Neural progenitor cell (in vitro differentiated cells): Measurements from ENCODE around the gene TELO2. TPM values are rescaled to one million over a fixed set of nuclear protein-coding genes. Genes with fewer than 3 reads are reported as not detected.

Source experiments
- DNase-seq: peaks from one replicate; pipeline ENCODE4 v3.0.0-alpha.2; 2016; ENCODE audit warnings: low spot score
- H2AFZ ChIP-seq: fragments of 200-600 bp; sonication (generic); replicated peaks from 2 replicates; pipeline ENCODE4 v1.6.1; 2016; ENCODE audit warnings: antibody characterized with exemption
- H3F3A ChIP-seq: fragments of 200-600 bp; sonication (generic); 2 replicates; pipeline ENCODE4 v1.6.1; 2016; ENCODE audit warnings: antibody characterized with exemption, low read depth
- H3K27ac ChIP-seq: fragments of 200-600 bp; sonication (generic); 2 replicates; pipeline ENCODE4 v1.5.1; 2016; ENCODE audit warnings: mild to moderate bottlenecking
- H3K27me3 ChIP-seq: fragments of 200-600 bp; sonication (generic); 2 replicates; pipeline ENCODE4 v1.6.1; 2016; ENCODE audit warnings: mild to moderate bottlenecking, moderate library complexity
- H3K36me3 ChIP-seq: fragments of 200-600 bp; sonication (generic); 2 replicates; pipeline ENCODE4 v1.5.1; 2016
- H3K4me1 ChIP-seq: fragments of 200-600 bp; sonication (generic); 2 replicates; pipeline ENCODE4 v1.6.1; 2016; ENCODE audit warnings: mixed run types
- H3K4me2 ChIP-seq: fragments of 200-600 bp; sonication (generic); 2 replicates; pipeline ENCODE4 v1.6.1; 2016
- H3K4me3 ChIP-seq: fragments of 200-600 bp; sonication (generic); 2 replicates; pipeline ENCODE4 v1.5.1; 2016
- H3K79me2 ChIP-seq: fragments of 200-600 bp; sonication (generic); 2 replicates; pipeline ENCODE4 v1.6.1; 2016; ENCODE audit warnings: low read depth
- H3K9ac ChIP-seq: fragments of 200-600 bp; sonication (generic); 2 replicates; pipeline ENCODE4 v1.6.1; 2016
- H3K9me3 ChIP-seq: fragments of 200-600 bp; sonication (generic); 2 replicates; pipeline ENCODE4 v1.5.1; 2016; ENCODE audit warnings: low read depth
- H4K20me1 ChIP-seq: fragments of 200-600 bp; sonication (generic); 2 replicates; pipeline ENCODE4 v1.6.1; 2016; ENCODE audit warnings: low read depth
- H3K27ac Mint-ChIP-seq: 3 replicates; pipeline ENCODE4 v1.8.0; 2021; ENCODE audit warnings: mixed read lengths
- H3K27me3 Mint-ChIP-seq: 2 replicates; pipeline ENCODE4 v1.8.0; 2022; ENCODE audit warnings: low read depth, mild to moderate bottlenecking, inconsistent platforms, moderate library complexity, mixed read lengths; ENCODE audit not compliant: insufficient read depth
- H3K36me3 Mint-ChIP-seq: 3 replicates; pipeline ENCODE4 v1.8.0; 2021; ENCODE audit warnings: mixed read lengths
- H3K4me1 Mint-ChIP-seq: 3 replicates; pipeline ENCODE4 v1.8.0; 2021; ENCODE audit warnings: mixed read lengths
- H3K4me3 Mint-ChIP-seq: 3 replicates; pipeline ENCODE4 v1.8.0; 2021; ENCODE audit warnings: mild to moderate bottlenecking, moderate library complexity, mixed read lengths
- H3K9me3 Mint-ChIP-seq: 3 replicates; pipeline ENCODE4 v1.8.0; 2020; ENCODE audit warnings: mixed read lengths
- CTCF ChIP-seq: fragments of 200-600 bp; sonication (generic); IDR thresholded peaks from 2 replicates; pipeline ENCODE4 v1.5.1; 2017; ENCODE audit warnings: antibody characterized with exemption, mild to moderate bottlenecking
- EZH2 ChIP-seq: fragments of 200-600 bp; sonication (generic); IDR thresholded peaks from 2 replicates; pipeline ENCODE4 v1.6.1; 2017; ENCODE audit warnings: antibody characterized with exemption, mild to moderate bottlenecking, moderate library complexity
- EZH2phosphoT487 ChIP-seq: fragments of 200-600 bp; sonication (generic); IDR thresholded peaks from 2 replicates; pipeline ENCODE4 v1.6.1; 2017; ENCODE audit warnings: antibody characterized with exemption
- total RNA-seq: library from RNA; depleted of rRNA; stranded (reverse); fragments of >200 nt; gene quantifications from 2 replicates; pipeline ENCODE4 v1.2.3, GENCODE V29; 2015; ENCODE audit warnings: low replicate concordance

The TELO2 gene
- total RNA-seq, 1 donor from 2014 or later = 18.3 TPM

- no peak for DNase-seq
- H3K36me3 Mint-ChIP-seq = peaks cover 6% of the 10 kb centered on the region
- TF ChIP-seq EZH2phosphoT487 (no peak), EZH2 (no peak), CTCF (no peak)
- no peak overlapping the region for H3K27ac Mint-ChIP-seq
- no peak overlapping the region for H3K9ac ChIP-seq
- H3F3A ChIP-seq = no peaks in the 10 kb centered on the region
- H3K4me1 ChIP-seq = no peaks in the 10 kb centered on the region
- no peak overlapping the region for H3K4me2 ChIP-seq
- no peaks in the 10 kb centered on the region for H3K9me3 Mint-ChIP-seq
- no peaks in the 10 kb centered on the region for H3K27me3 ChIP-seq
- H3K36me3 ChIP-seq = no peaks in the 10 kb centered on the region
- no peaks in the 10 kb centered on the region for H4K20me1 ChIP-seq
- no peak overlapping the region for H3K27ac ChIP-seq
- no peaks in the 10 kb centered on the region for H3K4me1 Mint-ChIP-seq
- H3K4me3 Mint-ChIP-seq = no peak overlapping the region
- H3K9me3 ChIP-seq = no peaks in the 10 kb centered on the region
- H3K4me3 ChIP-seq = no peak overlapping the region
- H3K27me3 Mint-ChIP-seq = peaks cover 3% of the 10 kb centered on the region
- H2AFZ ChIP-seq = no peak overlapping the region
- H3K79me2 ChIP-seq = no peaks in the 10 kb centered on the region
These were observed 40.6 kb upstream of the TELO2 start for GRCh38 chr16:1452530-1452929.

GRCh38 chr16:1453316-1453715 is 39.8 kb upstream of the TELO2 start:
- peak overlapping the region; percentile 27 for H3K4me3 Mint-ChIP-seq
- H3K27me3 Mint-ChIP-seq = peaks cover 3% of the 10 kb centered on the region
- H3K36me3 Mint-ChIP-seq = peaks cover 6% of the 10 kb centered on the region
- no peak overlapping the region for H3K27ac Mint-ChIP-seq
- H3K4me1 Mint-ChIP-seq = no peaks in the 10 kb centered on the region
- H4K20me1 ChIP-seq = no peaks in the 10 kb centered on the region
- H3K4me1 ChIP-seq = no peaks in the 10 kb centered on the region
- H3K79me2 ChIP-seq = no peaks in the 10 kb centered on the region
- DNase-seq = no peak
- H3K9ac ChIP-seq = no peak overlapping the region
- no peaks in the 10 kb centered on the region for H3K27me3 ChIP-seq
- H3K9me3 Mint-ChIP-seq = no peaks in the 10 kb centered on the region
- H3K4me3 ChIP-seq = no peak overlapping the region
- no peak for TF ChIP-seq EZH2
- no peak for TF ChIP-seq EZH2phosphoT487
- TF ChIP-seq CTCF = no peak
- H3K9me3 ChIP-seq = no peaks in the 10 kb centered on the region
- H3K4me2 ChIP-seq = no peak overlapping the region
- H3K27ac ChIP-seq = no peak overlapping the region
- no peaks in the 10 kb centered on the region for H3K36me3 ChIP-seq
- H3F3A ChIP-seq = no peaks in the 10 kb centered on the region
- no peak overlapping the region for H2AFZ ChIP-seq

GRCh38 chr16:1454561-1454960 is 38.6 kb upstream of the TELO2 start:
- Mint-ChIP-seq H3K27me3 (peaks cover 2% of the 10 kb centered on the region), H3K4me3 (no peak overlapping the region), H3K9me3 (no peaks in the 10 kb centered on the region), H3K4me1 (no peaks in the 10 kb centered on the region), H3K27ac (no peak overlapping the region), H3K36me3 (peaks cover 8% of the 10 kb centered on the region)
- Histone ChIP-seq H3K4me2 (no peak overlapping the region), H3F3A (no peaks in the 10 kb centered on the region), H3K4me1 (no peaks in the 10 kb centered on the region), H3K27ac (no peak overlapping the region), H2AFZ (no peak overlapping the region), H4K20me1 (no peaks in the 10 kb centered on the region), H3K9ac (no peak overlapping the region), H3K27me3 (no peaks in the 10 kb centered on the region), H3K4me3 (no peak overlapping the region), H3K79me2 (no peaks in the 10 kb centered on the region), H3K9me3 (no peaks in the 10 kb centered on the region), H3K36me3 (no peaks in the 10 kb centered on the region)
- DNase-seq = no peak
- no peak for TF ChIP-seq EZH2phosphoT487
- no peak for TF ChIP-seq EZH2
- TF ChIP-seq CTCF = no peak
